RPMI8226 (cell line): ENCODE results near the gene CDH23.

Experiments used
- DNase-seq: peaks from one replicate; pipeline ENCODE4 v3.0.0-alpha.2; 2015

The CDH23 gene

GRCh38 chr10:71370031-71370430, 26.7 kb upstream of the CDH23 start:
- DNase-seq: no peak

DNA sequence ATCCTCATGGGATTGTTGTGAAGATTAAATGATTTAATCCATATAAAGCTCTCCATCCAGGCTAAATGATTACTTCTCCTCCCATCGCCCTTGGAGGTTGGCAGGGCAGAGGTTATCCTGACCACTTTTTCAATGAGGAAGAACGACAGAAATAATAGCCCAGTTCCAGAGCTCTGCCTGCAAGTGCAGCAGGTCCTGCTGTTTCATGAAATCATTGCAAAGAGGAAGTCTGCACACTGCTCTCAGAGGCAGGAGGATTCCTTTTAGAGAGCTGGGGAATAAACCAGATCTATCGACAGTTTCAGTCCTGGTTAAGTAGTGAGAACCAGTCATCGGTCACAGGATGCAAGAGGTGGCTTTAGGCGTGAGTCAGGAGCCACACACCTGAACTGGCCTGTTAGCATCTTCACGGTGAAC, 25.0 kb upstream of the CDH23 start:
- DNase-seq: peak; percentile 65

DNA sequence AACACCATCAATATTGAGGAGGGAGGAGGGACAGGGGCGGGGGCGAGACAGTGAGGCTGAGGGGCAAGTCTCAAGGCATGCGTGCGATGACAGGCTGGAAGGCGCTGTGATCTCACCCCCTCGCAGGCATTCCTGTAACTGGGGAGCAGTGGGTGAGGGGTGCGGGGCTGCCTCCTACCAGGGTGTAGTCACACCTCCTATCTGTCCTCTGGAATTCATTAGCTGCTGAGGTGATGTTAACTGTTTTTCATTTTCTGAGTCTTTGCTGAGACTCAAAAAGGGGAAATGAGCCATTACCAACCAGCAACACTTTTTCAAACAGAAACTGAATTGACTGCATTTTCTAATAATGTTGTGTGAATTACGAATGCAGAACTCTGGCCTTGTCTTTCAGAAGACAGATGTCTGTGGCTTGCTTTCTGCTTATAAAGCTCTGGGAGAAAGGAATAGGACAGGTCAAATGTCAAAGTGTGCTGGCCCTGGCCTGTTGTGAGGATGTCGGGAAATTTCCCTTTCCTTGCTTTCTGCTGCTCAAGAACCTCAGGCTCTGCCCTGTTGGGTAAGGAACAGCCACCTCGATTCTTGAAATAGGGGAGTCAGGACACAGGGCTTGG, 23.7 kb upstream of the CDH23 start:
- peak; percentile 72 for DNase-seq

DNA sequence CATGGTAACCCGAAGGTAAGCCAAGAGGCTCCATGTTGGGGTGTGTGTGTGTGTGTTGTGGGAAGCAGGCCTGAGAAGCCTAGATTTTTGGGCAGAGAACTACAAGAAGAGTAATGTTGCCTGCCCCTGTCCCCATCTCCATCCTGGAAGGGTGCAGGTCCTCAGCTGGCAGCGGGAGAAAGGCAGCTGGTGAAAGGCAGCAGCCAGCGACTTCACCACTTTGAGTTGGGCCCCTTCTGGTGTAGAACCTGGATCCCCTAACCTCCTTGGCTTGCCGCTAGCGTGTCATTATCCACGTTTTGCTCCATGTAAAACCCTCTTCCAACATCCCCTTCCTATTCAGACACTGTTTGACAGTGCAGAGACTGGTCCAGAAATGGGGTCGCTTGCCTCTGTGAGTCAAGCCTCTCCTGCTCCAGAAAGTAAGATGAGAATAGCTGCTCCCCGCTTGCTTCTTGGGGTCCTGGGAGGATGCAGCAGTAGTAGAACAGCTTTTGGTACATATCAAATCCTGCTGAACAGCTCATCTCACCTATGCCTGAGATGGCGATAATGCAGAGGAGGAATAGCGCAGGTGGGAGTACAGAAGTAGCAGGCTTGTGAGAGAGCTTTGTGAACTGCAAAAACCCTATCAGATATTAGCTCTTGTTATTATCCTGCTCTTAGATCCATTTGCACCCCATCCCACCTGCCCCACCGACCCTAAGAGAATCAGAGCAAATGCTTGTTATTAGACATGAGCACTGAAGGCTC, 22.1 kb upstream of the CDH23 start:
- no peak for DNase-seq

DNA sequence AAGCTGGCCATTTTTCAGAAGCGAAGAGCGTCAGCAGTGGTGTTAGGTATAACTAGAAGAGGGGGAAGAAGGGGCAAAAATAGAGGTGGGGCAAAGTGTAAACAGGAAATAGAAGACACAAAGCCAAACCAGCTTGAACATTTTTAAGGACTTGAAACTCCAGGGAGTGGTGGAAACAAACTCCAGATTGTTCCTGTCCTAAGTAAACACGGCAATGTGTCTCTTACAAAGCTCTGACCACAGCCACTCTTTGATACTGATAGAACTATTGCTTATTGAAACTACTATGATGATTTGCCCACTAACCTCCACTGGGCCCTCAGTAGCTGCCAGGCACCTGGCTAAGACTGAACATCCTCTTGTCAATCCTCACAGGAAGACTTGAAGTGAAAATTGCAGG, 20.8 kb upstream of the CDH23 start:
- DNase-seq: no peak

DNA sequence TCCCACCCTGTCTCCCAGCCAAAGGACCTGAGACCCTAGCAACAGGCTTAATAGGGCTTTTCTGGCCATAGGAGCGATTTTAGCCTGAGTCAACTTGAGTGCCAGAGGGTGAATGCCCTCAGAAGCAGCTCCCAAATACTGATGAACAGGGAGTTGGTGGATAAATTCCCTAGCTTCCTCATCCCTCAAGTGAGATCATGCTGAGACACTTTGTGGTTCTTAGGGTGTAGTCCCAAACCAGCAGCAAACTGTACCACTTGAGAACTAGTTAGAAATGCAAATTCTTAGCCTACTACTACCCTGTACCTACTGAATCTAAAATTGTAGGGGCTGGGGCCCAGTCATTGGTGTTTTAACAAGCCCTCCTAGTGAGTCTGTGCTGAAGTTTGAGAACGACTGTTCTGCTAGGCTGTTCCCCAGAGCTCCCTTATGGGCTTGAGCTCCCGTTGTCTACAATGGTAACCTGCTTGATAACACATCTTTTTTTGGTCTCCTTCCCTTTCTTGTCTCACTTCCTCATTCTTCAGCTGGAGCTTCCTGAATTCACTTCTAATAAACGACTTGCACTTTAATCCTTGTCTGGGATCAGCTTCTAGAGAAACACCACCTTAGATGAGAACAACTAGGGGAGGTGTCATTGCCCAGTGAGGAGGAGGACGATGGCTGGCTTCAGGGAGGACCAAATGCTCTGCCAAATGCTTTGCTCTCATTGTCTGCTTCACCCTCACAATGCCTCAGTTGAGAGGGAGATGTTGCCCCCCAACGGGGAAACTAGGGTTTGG, 18.2 kb upstream of the CDH23 start:
- DNase-seq: peak; percentile 50

DNA sequence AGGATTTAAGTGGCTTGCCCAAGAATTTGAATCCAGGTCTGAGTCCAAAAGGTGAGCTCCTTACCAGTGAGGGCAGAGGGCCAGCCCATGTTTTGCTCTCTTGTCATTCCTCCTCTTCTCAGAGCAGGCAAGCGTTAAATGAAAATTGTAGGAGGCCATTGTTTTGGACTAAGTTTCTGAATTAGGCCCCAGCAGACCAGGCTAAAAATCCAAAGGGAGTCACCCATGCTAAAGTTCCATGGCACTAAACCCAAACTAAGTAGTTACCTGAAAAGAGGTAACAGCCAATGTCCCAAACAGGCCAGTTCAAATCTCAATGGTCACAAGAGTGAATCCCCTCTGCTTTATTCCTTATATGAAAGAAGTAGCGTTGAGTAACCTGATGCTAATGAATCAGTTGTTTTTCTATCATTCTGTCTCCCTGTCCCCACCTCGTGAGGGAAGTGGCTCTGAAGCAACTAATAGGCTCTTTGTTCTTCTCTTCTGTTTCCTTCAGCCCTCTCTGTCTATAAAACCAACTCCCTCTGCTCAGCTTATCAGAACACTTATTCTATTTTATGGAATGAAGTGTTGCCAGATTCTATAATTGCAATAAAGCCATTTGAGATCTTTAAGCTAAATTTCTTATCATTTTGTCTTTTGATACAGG, 17.5 kb upstream of the CDH23 start:
- no peak for DNase-seq

DNA sequence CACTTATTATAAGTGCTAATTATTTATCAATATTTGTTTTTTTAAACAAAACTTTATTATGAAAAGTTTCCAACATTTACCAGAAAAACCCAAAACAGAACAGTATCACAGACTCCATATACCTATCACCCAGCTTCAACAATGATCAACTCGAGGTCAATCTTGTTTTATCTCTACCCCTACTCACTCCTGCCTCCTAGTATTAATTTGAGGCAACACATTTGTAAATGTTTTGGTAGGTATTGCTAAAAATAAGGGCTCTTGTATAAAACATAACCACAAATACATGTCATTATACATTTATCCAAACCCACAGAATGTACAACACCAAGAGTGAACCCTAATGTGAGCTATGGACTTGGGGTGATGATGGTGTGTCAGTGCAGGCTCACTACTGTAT, 15.9 kb upstream of the CDH23 start:
- DNase-seq: no peak

GRCh38 chr10:71381611-71382010, 15.1 kb upstream of the CDH23 start:
- no peak for DNase-seq

DNA sequence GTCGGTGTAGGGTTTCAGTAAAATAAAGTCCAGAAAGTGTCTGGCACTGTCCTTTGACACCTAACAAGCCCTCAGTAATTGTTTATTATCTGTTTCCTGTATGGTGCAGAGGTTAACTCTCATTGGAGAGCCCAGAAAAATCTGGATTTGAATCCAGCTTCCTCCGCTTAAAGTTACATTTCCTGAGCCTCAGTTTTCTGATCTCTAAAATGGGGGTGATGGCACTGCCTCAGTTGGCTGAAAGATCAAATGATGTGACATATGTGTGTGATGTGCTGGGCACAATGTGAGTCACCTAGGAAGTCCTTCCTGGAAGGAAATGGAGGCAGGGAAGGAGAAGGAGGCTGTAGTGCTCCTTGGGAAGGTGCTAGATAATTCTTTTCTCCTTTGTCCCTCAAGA, 14.7 kb upstream of the CDH23 start:
- DNase-seq: no peak

DNA sequence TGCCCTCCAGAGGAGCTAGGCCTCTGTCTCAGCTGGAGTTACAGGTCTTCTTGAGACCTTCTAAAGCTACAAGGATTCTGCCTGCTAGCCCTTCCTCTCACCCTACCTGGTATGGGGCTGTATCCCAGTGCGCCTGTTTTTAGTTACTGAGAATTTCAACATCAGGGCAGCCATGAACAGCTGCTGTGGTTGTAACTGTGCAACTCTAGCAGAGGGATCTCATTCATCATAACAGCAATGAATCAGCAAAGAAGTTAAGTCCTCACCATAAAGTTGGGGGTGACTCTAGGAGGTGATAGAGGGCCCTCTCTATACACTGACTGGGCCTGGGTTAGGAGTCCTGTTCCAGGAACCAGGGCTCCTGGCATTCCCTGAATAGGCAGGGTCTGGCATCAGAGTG, 14.0 kb upstream of the CDH23 start:
- no peak for DNase-seq

GRCh38 chr10:71383972-71384687, 12.6 kb upstream of the CDH23 start:
- DNase-seq: peak; percentile 52

- DNase-seq: no peak
These were observed 8.5 kb upstream of the CDH23 start for GRCh38 chr10:71388171-71388570.

- DNase-seq: no peak
These were observed 8.0 kb upstream of the CDH23 start for GRCh38 chr10:71388583-71389310.

DNA sequence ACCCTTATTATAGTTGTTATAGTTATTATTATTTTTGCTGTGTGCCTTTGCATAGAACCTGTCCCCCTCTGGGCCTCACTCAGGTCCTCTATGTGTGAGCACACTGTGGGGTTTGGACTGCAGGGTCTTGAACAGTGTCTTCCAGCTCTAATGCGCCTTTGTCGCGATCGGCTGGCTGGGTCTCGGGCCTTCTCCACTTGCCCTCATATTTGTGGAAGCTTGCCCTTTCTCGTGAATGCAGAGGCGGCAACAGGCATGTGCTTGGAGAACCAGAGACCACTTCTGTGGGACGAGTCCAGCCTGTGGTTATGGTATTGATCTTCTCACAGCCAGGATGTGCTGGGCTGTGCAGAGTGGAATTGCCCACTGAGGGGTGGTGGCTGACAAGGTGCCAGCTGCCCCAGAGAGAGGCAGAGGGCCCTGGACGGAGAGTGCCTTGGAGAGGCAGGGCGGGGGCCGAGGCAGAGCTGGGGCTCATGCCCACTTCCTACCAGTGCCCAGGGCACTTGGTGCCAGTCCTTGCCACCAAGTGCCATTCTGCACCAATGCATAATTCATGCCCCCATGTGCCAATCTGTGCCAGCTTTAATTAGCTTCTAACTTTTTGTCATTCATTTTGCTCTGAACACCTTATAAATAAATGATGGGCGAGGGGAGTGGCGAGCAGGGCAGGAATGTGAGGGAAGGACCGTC, 6.8 kb upstream of the CDH23 start:
- no peak for DNase-seq

DNA sequence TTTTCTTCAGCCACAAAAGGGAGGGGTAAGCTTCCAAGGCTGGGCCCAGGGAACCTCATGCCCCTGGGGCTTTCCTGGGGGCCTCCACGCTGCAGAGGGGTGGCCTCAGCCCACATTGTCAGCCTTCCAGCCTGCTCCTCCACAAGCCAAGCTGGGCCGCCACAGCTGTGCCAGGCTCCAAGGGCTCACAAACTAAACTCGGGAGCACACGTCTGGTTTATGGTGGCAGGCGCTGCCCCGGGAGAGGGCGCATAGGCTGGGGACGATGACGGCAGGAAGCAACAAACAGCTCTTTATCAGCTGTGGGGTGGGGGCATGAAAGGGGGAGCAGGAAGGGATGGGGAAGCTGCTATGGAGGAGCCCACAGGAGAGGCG, 6.3 kb upstream of the CDH23 start:
- DNase-seq: no peak

- DNase-seq: no peak
These were observed 5.6 kb upstream of the CDH23 start for GRCh38 chr10:71390921-71391690.

DNA sequence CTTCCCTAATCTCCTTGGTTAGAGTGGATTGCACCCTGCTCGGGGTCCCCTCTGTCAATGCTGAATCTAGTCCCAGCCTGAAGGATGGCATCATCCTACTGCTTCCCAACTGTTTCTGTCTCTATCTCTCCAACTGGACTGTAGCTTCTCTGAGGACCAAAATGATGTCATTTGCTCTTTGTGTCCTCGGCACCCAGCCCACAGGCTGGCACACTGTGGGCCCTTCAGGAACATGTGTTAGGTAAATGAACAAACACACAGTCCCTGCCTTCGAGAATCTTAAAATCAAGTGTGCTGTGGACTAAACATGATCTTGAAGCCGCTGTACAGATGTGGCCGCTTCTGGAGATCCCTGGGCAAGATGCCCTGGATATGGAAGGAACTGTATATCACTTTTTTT, 5.0 kb upstream of the CDH23 start:
- DNase-seq: no peak

DNA sequence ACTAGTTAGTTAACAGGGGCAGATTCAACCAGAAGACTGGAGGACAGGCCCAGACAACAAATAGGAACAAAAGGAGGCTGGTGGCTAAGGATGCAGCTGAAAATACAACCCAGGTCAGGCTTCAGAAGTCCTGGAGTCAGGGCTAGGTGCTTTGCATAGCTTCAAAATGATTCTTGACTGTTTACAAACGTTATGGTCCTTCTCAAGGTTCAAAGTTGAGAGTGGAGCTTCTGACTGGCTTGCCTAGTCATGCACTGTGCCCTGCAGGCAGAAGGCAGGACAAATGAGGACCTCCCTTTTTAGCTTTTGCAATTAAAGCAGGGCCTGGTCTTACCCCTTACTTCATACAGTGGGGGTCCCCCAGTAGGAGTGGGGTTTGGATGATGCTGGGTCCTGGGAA, 4.4 kb upstream of the CDH23 start:
- no peak for DNase-seq
